HepG2 (cell line): ENCODE results near the gene ZDHHC14. TPM values are rescaled to one million over a fixed set of nuclear protein-coding genes. Genes with fewer than 3 reads are reported as not detected.

Source experiments
- ATAC-seq: fragments of 200-7000 bp; cut with Tn5 transposase; 3 replicates; pipeline ENCODE4 v1.9.1; 2020; ENCODE audit warnings: mild to moderate bottlenecking, moderate library complexity
- BruUV-seq: library from RNA; stranded (reverse); fragments of 400-500 nt; replicated peaks from 2 replicates; lab custom pipeline; 2021; lab: Mats Ljungman, UMichigan
- CTCF ChIA-PET: fragments of 300-600 bp; formaldehyde crosslinking; extraction: SDS; loops from one replicate; lab custom pipeline; 2021; ENCODE audit warnings: low total read pairs, inconsistent platforms, low intra/inter-chr PET ratio; lab: Yijun Ruan, JAX
- POLR2A ChIA-PET: fragments of 350-600 bp; sonication (Branson Sonifier 250); formaldehyde crosslinking; loops from one replicate; lab custom pipeline; 2020; ENCODE audit warnings: antibody characterized with exemption, inconsistent platforms; lab: Yijun Ruan, JAX
- DNase-seq: peaks from one replicate; pipeline ENCODE4 v3.0.0-alpha.2; 2015; ENCODE audit warnings: low spot score
- FAIRE-seq: peaks from 3 replicates; lab custom pipeline; 2011; peaks lifted over from hg19 to GRCh38; lab: Jason Lieb, UNC
- H2AFZ ChIP-seq: one replicate; pipeline ENCODE4 v1.6.1; 2011; ENCODE audit warnings: low read length, inconsistent platforms
- H3K27ac ChIP-seq: fragments of 300-600 bp; 3 replicates; pipeline ENCODE4 v1.8.0; 2011; ENCODE audit warnings: mixed run types, mild to moderate bottlenecking, mixed read lengths, low read length, inconsistent platforms; ENCODE audit not compliant: insufficient read depth; ENCODE audit errors: extremely low read length
- H3K27me3 ChIP-seq, 2 experiments: fragments of 200-600 bp in 1 of 2; 2 replicates in 1 of 2; 3 replicates in 1 of 2; pipeline versions ENCODE4 v1.6.0 to v1.8.0; 2011; ENCODE audit warnings: low read length in 2 of 2, mild to moderate bottlenecking in 2 of 2, moderate library complexity in 2 of 2, inconsistent platforms in 1 of 2; ENCODE audit not compliant: insufficient read depth in 2 of 2, control insufficient read depth in 1 of 2
- H3K36me3 ChIP-seq, 2 experiments: fragments of 200-600 bp in 1 of 2; replicated peaks in 1 of 2; 2 replicates in 1 of 2; 3 replicates in 1 of 2; pipeline versions ENCODE4 v1.5.1 to v1.8.0; 2011; ENCODE audit warnings: low read length in 2 of 2, inconsistent platforms in 1 of 2; ENCODE audit not compliant: insufficient read depth in 2 of 2, control insufficient read depth in 1 of 2
- H3K4me1 ChIP-seq: 2 replicates; pipeline ENCODE4 v1.5.1; 2012; ENCODE audit warnings: low read length, inconsistent platforms; ENCODE audit not compliant: insufficient read depth
- H3K4me2 ChIP-seq: 2 replicates; pipeline ENCODE4 v1.6.0; 2011; ENCODE audit warnings: low read depth, low read length, inconsistent platforms
- H3K4me3 ChIP-seq, 3 experiments: fragments of 200-600 bp in 1 of 3; sonication (generic), shearing (Covaris generic) in 1 of 3; replicated peaks in 1 of 3; 2 replicates each; pipeline ENCODE4 v1.5.1; 2011 to 2016; ENCODE audit warnings: low read length in 3 of 3, inconsistent platforms in 2 of 3, low read depth in 2 of 3, mild to moderate bottlenecking in 2 of 3, control low read depth in 1 of 3, mixed read lengths in 1 of 3; ENCODE audit not compliant: insufficient read depth in 1 of 3
- H3K79me2 ChIP-seq: one replicate; pipeline ENCODE4 v1.6.1; 2011; ENCODE audit warnings: low read length, inconsistent platforms; ENCODE audit not compliant: insufficient read depth
- H3K9ac ChIP-seq: 2 replicates; pipeline ENCODE4 v1.6.0; 2011; ENCODE audit warnings: mild to moderate bottlenecking, low read depth, low read length, inconsistent platforms; ENCODE audit not compliant: insufficient read depth
- H3K9me3 ChIP-seq: 2 replicates; pipeline ENCODE4 v1.5.1; 2012; ENCODE audit warnings: mild to moderate bottlenecking, low read length
- H4K20me1 ChIP-seq: 2 replicates; pipeline ENCODE4 v1.6.0; 2011; ENCODE audit warnings: inconsistent platforms, mild to moderate bottlenecking, low read length, moderate library complexity; ENCODE audit not compliant: insufficient read depth
- ERF ChIP-seq: IDR thresholded peaks from 2 replicates; pipeline ENCODE4 v1.6.1; 2018; ENCODE audit warnings: missing biosample characterization, missing genetic modification reagents
- GMEB2 ChIP-seq: IDR thresholded peaks from 2 replicates; pipeline ENCODE4 v1.6.1; 2016; ENCODE audit warnings: missing biosample characterization, missing genetic modification reagents, low read depth
- KLF6 ChIP-seq: IDR thresholded peaks from 2 replicates; pipeline ENCODE4 v1.8.0; 2016; ENCODE audit warnings: missing biosample characterization, missing genetic modification reagents
- MEIS2 ChIP-seq: sonication (generic); formaldehyde crosslinking; IDR thresholded peaks from 2 replicates; pipeline ENCODE4 v1.9.0; 2021; ENCODE audit warnings: mild to moderate bottlenecking, missing genetic modification reagents
- MLLT10 ChIP-seq: sonication (generic); formaldehyde crosslinking; IDR thresholded peaks from 2 replicates; pipeline ENCODE4 v1.4.0; 2020; ENCODE audit warnings: missing genetic modification reagents
- NCOR1 ChIP-seq: fragments of 200-600 bp; sonication (generic); IDR thresholded peaks from 2 replicates; pipeline ENCODE4 v1.7.0; 2017; ENCODE audit warnings: antibody characterized with exemption, low read length, borderline replicate concordance
- POLR2AphosphoS5 ChIP-seq: IDR thresholded peaks from 2 replicates; pipeline ENCODE4 v1.6.1; 2012; ENCODE audit warnings: low read depth, low read length
- YEATS2 ChIP-seq: sonication (generic); formaldehyde crosslinking; IDR thresholded peaks from 2 replicates; pipeline ENCODE4 v1.4.0; 2020; ENCODE audit warnings: missing genetic modification reagents, borderline replicate concordance
- ZNF484 ChIP-seq: sonication (generic); formaldehyde crosslinking; IDR thresholded peaks from 2 replicates; pipeline ENCODE4 v1.5.1; 2020; ENCODE audit warnings: mild to moderate bottlenecking, low read depth, missing genetic modification reagents, borderline replicate concordance
- WGBS: methylation state at CpG from one replicate; pipeline ENCODE4 v1.1.6; 2017; ENCODE audit warnings: low lambda C conversion rate; 5-methylcytosine and 5-hydroxymethylcytosine counted together
- in situ Hi-C: cut with HindIII; loops from 2 replicates; pipeline ENCODE4 v1.10.0; 2017; ENCODE audit warnings: low pct_unique_long_range_greater_than_20kb; ENCODE audit not compliant: extremely low pct_ligation_motif_present
- intact Hi-C: fragments of 100-400 bp; cut with micrococcal nuclease; formaldehyde crosslinking; loops from one replicate; pipeline ENCODE4 v1.10.0; 2022; ENCODE audit not compliant: unreplicated experiment
- polyA plus RNA-seq, 8 experiments: library from polyadenylated mRNA; depleted of rRNA in 3 of 8; stranded (reverse) in 7 of 8; unstranded in 1 of 8; fragments of >200 nt; fragmentation: Illumina TruSeq in 4 of 8; extraction: Trizol in 4 of 8; gene quantifications; 2 replicates each; pipeline versions ENCODE4 v1.2.1 to v1.2.3, GENCODE V29; 2011 to 2016; ENCODE audit warnings: low read depth in 4 of 8, missing spikeins in 1 of 8, mixed read lengths in 1 of 8; ENCODE audit not compliant: insufficient read depth in 1 of 8
- total RNA-seq, 5 experiments: library from RNA; depleted of rRNA; stranded (reverse); fragments of >200 nt; fragmentation: Illumina TruSeq; extraction: Trizol; gene quantifications; 2 replicates each; pipeline ENCODE4 v1.2.3, GENCODE V29; 2016; ENCODE audit warnings: low read depth in 1 of 5
- TF ChIP-seq, protein P1 (sequence below), 2 experiments: sonication (generic) in 1 of 2; formaldehyde crosslinking in 1 of 2; IDR thresholded peaks; 2 replicates each; pipeline versions ENCODE4 v1.4.0 to v1.6.1; 2016 to 2020; ENCODE audit warnings: borderline replicate concordance in 1 of 2, low read depth in 1 of 2, mild to moderate bottlenecking in 1 of 2, missing genetic modification reagents in 1 of 2
- TF ChIP-seq, protein P2 (sequence below): sonication (generic); formaldehyde crosslinking; IDR thresholded peaks from 2 replicates; pipeline ENCODE4 v1.8.0; 2022; ENCODE audit warnings: missing genetic modification reagents, mild to moderate bottlenecking, borderline replicate concordance
- TF ChIP-seq, protein P3 (sequence below): IDR thresholded peaks from 2 replicates; pipeline ENCODE4 v1.6.1; 2016

The ZDHHC14 gene
- total and polyA plus RNA-seq, 2 of the 13 experiments (the other 11 are each of a cell fraction or from before 2014, with no cell fraction given), result 3.7 to 9.5 TPM

DNA sequence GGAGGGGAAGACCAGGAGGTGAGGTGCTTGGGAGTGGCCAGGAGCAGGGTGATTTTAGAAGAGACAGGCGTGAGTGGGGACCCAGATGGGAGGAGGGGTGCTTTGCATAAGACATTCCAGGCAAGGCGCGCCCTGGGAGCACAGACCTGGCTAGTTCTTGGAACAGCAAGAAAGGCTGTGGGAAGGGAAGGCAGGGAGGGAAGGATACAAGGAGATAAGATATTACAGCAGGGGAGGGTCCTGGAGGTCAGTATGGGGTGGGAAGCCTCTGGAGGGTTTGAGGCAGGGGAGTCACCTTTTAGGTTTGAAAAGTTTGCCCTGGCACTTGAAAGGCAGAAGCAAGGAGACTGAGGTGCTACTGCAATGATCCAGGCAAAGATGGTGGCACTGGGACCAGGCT, 111.8 kb downstream of the ZDHHC14 start:
- no peak overlapping the region for H3K9ac ChIP-seq
- no peaks in the 10 kb centered on the region for H3K36me3 ChIP-seq
- no TSS peak for BruUV-seq
- H3K4me3 ChIP-seq, result no peak overlapping the region
- POLR2A ChIA-PET, result no interaction called here
- TF ChIP-seq POLR2AphosphoS5 (no peak), KLF6 (CRISPR knock-in tag) (no peak), GMEB2 (CRISPR knock-in tag) (no peak), MEIS2 (CRISPR knock-in tag) (no peak), ZNF484 (CRISPR knock-in tag) (no peak), NCOR1 (no peak), ERF (CRISPR knock-in tag) (no peak), YEATS2 (no peak), MLLT10 (no peak)
- TF ChIP-seq, protein P1, sequence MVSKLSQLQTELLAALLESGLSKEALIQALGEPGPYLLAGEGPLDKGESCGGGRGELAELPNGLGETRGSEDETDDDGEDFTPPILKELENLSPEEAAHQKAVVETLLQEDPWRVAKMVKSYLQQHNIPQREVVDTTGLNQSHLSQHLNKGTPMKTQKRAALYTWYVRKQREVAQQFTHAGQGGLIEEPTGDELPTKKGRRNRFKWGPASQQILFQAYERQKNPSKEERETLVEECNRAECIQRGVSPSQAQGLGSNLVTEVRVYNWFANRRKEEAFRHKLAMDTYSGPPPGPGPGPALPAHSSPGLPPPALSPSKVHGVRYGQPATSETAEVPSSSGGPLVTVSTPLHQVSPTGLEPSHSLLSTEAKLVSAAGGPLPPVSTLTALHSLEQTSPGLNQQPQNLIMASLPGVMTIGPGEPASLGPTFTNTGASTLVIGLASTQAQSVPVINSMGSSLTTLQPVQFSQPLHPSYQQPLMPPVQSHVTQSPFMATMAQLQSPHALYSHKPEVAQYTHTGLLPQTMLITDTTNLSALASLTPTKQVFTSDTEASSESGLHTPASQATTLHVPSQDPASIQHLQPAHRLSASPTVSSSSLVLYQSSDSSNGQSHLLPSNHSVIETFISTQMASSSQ (IDR thresholded peaks at IDR 0.05; ENCODE audit: low read depth), result no peak
- TF ChIP-seq, protein P1 (CRISPR knock-in tag; IDR thresholded peaks at IDR 0.05; ENCODE audit: borderline replicate concordance), result no peak
- TF ChIP-seq, protein P2, sequence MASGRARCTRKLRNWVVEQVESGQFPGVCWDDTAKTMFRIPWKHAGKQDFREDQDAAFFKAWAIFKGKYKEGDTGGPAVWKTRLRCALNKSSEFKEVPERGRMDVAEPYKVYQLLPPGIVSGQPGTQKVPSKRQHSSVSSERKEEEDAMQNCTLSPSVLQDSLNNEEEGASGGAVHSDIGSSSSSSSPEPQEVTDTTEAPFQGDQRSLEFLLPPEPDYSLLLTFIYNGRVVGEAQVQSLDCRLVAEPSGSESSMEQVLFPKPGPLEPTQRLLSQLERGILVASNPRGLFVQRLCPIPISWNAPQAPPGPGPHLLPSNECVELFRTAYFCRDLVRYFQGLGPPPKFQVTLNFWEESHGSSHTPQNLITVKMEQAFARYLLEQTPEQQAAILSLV (CRISPR knock-in tag), result no peak
- TF ChIP-seq, protein P3, sequence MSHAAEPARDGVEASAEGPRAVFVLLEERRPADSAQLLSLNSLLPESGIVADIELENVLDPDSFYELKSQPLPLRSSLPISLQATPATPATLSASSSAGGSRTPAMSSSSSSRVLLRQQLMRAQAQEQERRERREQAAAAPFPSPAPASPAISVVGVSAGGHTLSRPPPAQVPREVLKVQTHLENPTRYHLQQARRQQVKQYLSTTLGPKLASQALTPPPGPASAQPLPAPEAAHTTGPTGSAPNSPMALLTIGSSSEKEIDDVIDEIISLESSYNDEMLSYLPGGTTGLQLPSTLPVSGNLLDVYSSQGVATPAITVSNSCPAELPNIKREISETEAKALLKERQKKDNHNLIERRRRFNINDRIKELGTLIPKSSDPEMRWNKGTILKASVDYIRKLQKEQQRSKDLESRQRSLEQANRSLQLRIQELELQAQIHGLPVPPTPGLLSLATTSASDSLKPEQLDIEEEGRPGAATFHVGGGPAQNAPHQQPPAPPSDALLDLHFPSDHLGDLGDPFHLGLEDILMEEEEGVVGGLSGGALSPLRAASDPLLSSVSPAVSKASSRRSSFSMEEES (CRISPR knock-in tag), result no peak
- DNase-seq (no peak), ATAC-seq (no peak), FAIRE-seq (no peak)
- in situ Hi-C loops (no loop called here), intact Hi-C loops (no loop called here)
- CTCF ChIA-PET, result no interaction called here
- 93% methylated on average over 3 of the region's 3 CpGs for WGBS
- H4K20me1 ChIP-seq, result no peaks in the 10 kb centered on the region
- no peaks in the 10 kb centered on the region for H3K79me2 ChIP-seq
- H3K27ac ChIP-seq, result no peak overlapping the region
- 0 out of 2 replicates have a peak, but pooled peaks cover 4% of the 10 kb centered on the region for H3K4me1 ChIP-seq
- H3K4me2 ChIP-seq, result no peak overlapping the region
- H3K27me3 ChIP-seq, result no peaks in the 10 kb centered on the region
- H2AFZ ChIP-seq, result no peak overlapping the region
- no peaks in the 10 kb centered on the region for H3K9me3 ChIP-seq
